Upper lobe of left lung (tissue), 6 donors: ENCODE data around the gene PATL1. TPM values are rescaled to one million over a fixed set of nuclear protein-coding genes. Genes with fewer than 3 reads are reported as not detected.

Experiments used
- ATAC-seq, 2 donors: fragments of 200-7000 bp; cut with Tn5 transposase; one replicate each; pipeline ENCODE4 v1.9.1; 2022; ENCODE audit warnings: mild to moderate bottlenecking in 2 of 2, moderate library complexity in 2 of 2; ENCODE audit not compliant: low FRiP score in 2 of 2
- DNase-seq, 2 donors: peaks; one replicate each; pipeline ENCODE4 v3.0.0-alpha.2; 2019 to 2020
- H3K27ac ChIP-seq, 4 donors: fragments of 200-600 bp; sonication (generic); one replicate each; pipeline ENCODE4 v1.5.1; 2016 to 2019
- H3K27me3 ChIP-seq, 4 donors: fragments of 200-600 bp; sonication (generic); one replicate each; pipeline ENCODE4 v1.5.1; 2017 to 2019
- H3K36me3 ChIP-seq, 4 donors: fragments of 200-600 bp; sonication (generic); one replicate each; pipeline ENCODE4 v1.5.1; 2016 to 2019
- H3K4me1 ChIP-seq, 4 donors: fragments of 200-600 bp; sonication (generic); one replicate each; pipeline ENCODE4 v1.5.1; 2018 to 2019
- H3K4me3 ChIP-seq, 4 donors: fragments of 200-600 bp; sonication (generic); one replicate each; pipeline ENCODE4 v1.5.1; 2017 to 2019; ENCODE audit warnings: mild to moderate bottlenecking in 2 of 4, moderate library complexity in 1 of 4
- H3K9me3 ChIP-seq, 4 donors: fragments of 200-600 bp; sonication (generic); one replicate each; pipeline ENCODE4 v1.5.1; 2018 to 2019
- CTCF ChIP-seq, 6 experiments: fragments of 450-650 bp in 4 of 6; fragments of 200-600 bp in 2 of 6; sonication (generic) in 2 of 6; IDR thresholded peaks; one replicate each; pipeline ENCODE4 v1.5.1; 2016 to 2019; ENCODE audit warnings: antibody characterized with exemption in 6 of 6
- EP300 ChIP-seq, 4 donors: sonication (generic); formaldehyde crosslinking; IDR thresholded peaks; one replicate each; pipeline ENCODE4 v1.5.1; 2017; ENCODE audit warnings: antibody characterized with exemption in 4 of 4, control low read depth in 2 of 4
- POLR2A ChIP-seq, 4 donors: fragments of 450-650 bp; IDR thresholded peaks; one replicate each; pipeline ENCODE4 v1.5.1; 2016 to 2017; ENCODE audit warnings: antibody characterized with exemption in 4 of 4, mild to moderate bottlenecking in 2 of 4
- POLR2AphosphoS5 ChIP-seq, 2 donors: sonication (generic); formaldehyde crosslinking; IDR thresholded peaks; one replicate each; pipeline ENCODE4 v1.5.1; 2017; ENCODE audit warnings: antibody characterized with exemption in 2 of 2
- WGBS, 2 donors: methylation state at CpG; one replicate each; pipeline ENCODE4 v1.1.5; 2017 to 2018; 5-methylcytosine and 5-hydroxymethylcytosine counted together
- total RNA-seq, 6 donors: library from RNA; depleted of rRNA in 4 of 6; stranded (reverse); fragments of >200 nt in 4 of 6; gene quantifications; one replicate each; pipeline versions ENCODE4 v1.1.0 to v1.2.1, GENCODE V29; 2016 to 2021
- donor health status: DM: no; HTN: no; CAD: no; lungs with moderate emphysema.
- donor health status: DM: no; HTN: yes; CAD: no; lungs with severe emphysema.

The PATL1 gene
- total RNA-seq, 6 donors from 2014 or later = 13.4 to 34.5 (median 23.7) TPM

- TF ChIP-seq POLR2A (IDR thresholded peaks at IDR 0.05) (no peak), CTCF (IDR thresholded peaks at IDR 0.05) (no peak), POLR2AphosphoS5 (IDR thresholded peaks at IDR 0.05) (no peak), EP300 (IDR thresholded peaks at IDR 0.05) (no peak)
- H3K4me3 ChIP-seq = no peak overlapping the region
- H3K27ac ChIP-seq = no peak overlapping the region
- no peak for DNase-seq
- WGBS, 2 donors = 78 to 82% methylated on average over 3 of the region's 3 CpGs
- no peaks in the 10 kb centered on the region for H3K27me3 ChIP-seq
- peaks cover 0 to 4% (median 1%) of the 10 kb centered on the region in 4 donors for H3K4me1 ChIP-seq
- H3K9me3 ChIP-seq = no peaks in the 10 kb centered on the region
- ATAC-seq = no peak
- peaks cover 60 to 96% (median 74%) of the 10 kb centered on the region in 4 donors for H3K36me3 ChIP-seq
Observed at GRCh38 chr11:59647245-59647980, 21.4 kb downstream of the PATL1 start.

GRCh38 chr11:59644528-59644927, 24.3 kb downstream of the PATL1 start:
- peaks cover 54 to 96% (median 76%) of the 10 kb centered on the region in 4 donors for H3K36me3 ChIP-seq
- H3K27ac ChIP-seq = no peak overlapping the region
- 81 to 93% methylated on average over 3 of the region's 3 CpGs for WGBS, 2 donors
- H3K4me3 ChIP-seq = no peak overlapping the region
- ATAC-seq (no peak), DNase-seq (no peak)
- TF ChIP-seq POLR2A (IDR thresholded peaks at IDR 0.05) (no peak), CTCF (IDR thresholded peaks at IDR 0.05) (no peak), POLR2AphosphoS5 (IDR thresholded peaks at IDR 0.05) (no peak), EP300 (IDR thresholded peaks at IDR 0.05) (no peak)
- H3K27me3 ChIP-seq = no peaks in the 10 kb centered on the region
- H3K9me3 ChIP-seq = no peaks in the 10 kb centered on the region
- peaks cover 0 to 4% (median 1%) of the 10 kb centered on the region in 4 donors for H3K4me1 ChIP-seq

GRCh38 chr11:59643390-59643789, 25.4 kb downstream of the PATL1 start:
- H3K4me3 ChIP-seq = no peak overlapping the region
- TF ChIP-seq POLR2A (IDR thresholded peaks at IDR 0.05) (no peak), CTCF (IDR thresholded peaks at IDR 0.05) (no peak), EP300 (IDR thresholded peaks at IDR 0.05) (no peak), POLR2AphosphoS5 (IDR thresholded peaks at IDR 0.05) (no peak)
- WGBS, 2 donors = 80 to 93% methylated on average over 3 of the region's 3 CpGs
- peaks cover 0 to 4% (median 1%) of the 10 kb centered on the region in 4 donors for H3K4me1 ChIP-seq
- no peak for DNase-seq
- ATAC-seq = no peak
- peaks cover 49 to 96% (median 76%) of the 10 kb centered on the region in 4 donors for H3K36me3 ChIP-seq
- H3K9me3 ChIP-seq = no peaks in the 10 kb centered on the region
- no peaks in the 10 kb centered on the region for H3K27me3 ChIP-seq
- peak overlapping the region in 1 of 4 donors; percentile 1 for H3K27ac ChIP-seq

GRCh38 chr11:59641156-59641555, 27.7 kb downstream of the PATL1 start:
- Histone ChIP-seq H3K4me3 (no peak overlapping the region), H3K9me3 (no peaks in the 10 kb centered on the region), H3K27me3 (no peaks in the 10 kb centered on the region), H3K4me1 (peaks cover 0 to 4% (median 1%) of the 10 kb centered on the region in 4 donors), H3K27ac (no peak overlapping the region), H3K36me3 (peaks cover 50 to 96% (median 75%) of the 10 kb centered on the region in 4 donors)
- DNase-seq (no peak), ATAC-seq (no peak)
- TF ChIP-seq EP300 (IDR thresholded peaks at IDR 0.05) = no peak
- 95 to 96% methylated on average over 3 of the region's 3 CpGs for WGBS, 2 donors

- ATAC-seq = no peak
- Histone ChIP-seq H3K4me1 (no peaks in the 10 kb centered on the region), H3K9me3 (no peaks in the 10 kb centered on the region), H3K4me3 (no peak overlapping the region), H3K27ac (no peak overlapping the region), H3K27me3 (no peaks in the 10 kb centered on the region), H3K36me3 (peaks cover 0 to 18% (median 8%) of the 10 kb centered on the region in 4 donors)
- no peak for TF ChIP-seq POLR2AphosphoS5 (IDR thresholded peaks at IDR 0.05)
- TF ChIP-seq POLR2A (IDR thresholded peaks at IDR 0.05) = no peak
- no peak for TF ChIP-seq EP300 (IDR thresholded peaks at IDR 0.05)
- no peak for TF ChIP-seq CTCF (IDR thresholded peaks at IDR 0.05)
- no peak for DNase-seq
- WGBS, 2 donors = 91 to 93% methylated on average over 2 of the region's 2 CpGs
Observed at GRCh38 chr11:59630493-59630892, 38.3 kb downstream of the PATL1 start.
